Measurements from ENCODE around the gene LRP1. TPM values are rescaled to one million over a fixed set of nuclear protein-coding genes. Genes with fewer than 3 reads are reported as not detected.

LRP1 gene
- total RNA-seq, 1 donor from 2014 or later = 0.95 TPM

DNA sequence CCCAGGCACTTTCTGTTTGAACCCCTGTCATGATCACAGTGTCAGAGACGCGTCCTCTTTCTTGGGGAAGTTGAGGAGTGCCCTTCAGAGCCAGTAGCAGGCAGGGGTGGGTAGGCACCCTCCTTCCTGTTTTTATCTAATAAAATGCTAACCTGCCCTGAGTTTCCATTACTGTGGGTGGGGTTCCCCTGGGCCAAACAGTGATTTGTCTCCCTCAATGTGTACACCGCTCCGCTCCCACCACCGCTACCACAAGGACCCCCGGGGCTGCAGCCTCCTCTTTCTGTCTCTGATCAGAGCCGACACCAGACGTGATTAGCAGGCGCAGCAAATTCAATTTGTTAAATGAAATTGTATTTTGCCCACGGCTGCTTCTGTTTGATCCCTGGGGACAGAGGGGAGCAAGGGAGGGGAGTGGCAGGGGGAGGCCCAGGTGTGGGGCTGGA is 106.3 kb downstream of the LRP1 start:
- peak overlapping the region; percentile 80 for H3K4me3 Mint-ChIP-seq
- peaks cover 93% of the 10 kb centered on the region for H3K4me1 Mint-ChIP-seq
- ChIA-PET POLR2A (interaction anchor here (0.9 to 1.2 kb wide), 2 partner anchors 21 to 123 kb away, joined by 3 to 4 read pairs; partner anchors contain the start of gene STAT6), CTCF (interaction anchor here (2.4 to 20.9 kb wide), 2 partner anchors 8 to 19 kb away, joined by 9 to 390 read pairs; partner anchors contain the start of gene NXPH4)
- TF ChIP-seq, protein P1, sequence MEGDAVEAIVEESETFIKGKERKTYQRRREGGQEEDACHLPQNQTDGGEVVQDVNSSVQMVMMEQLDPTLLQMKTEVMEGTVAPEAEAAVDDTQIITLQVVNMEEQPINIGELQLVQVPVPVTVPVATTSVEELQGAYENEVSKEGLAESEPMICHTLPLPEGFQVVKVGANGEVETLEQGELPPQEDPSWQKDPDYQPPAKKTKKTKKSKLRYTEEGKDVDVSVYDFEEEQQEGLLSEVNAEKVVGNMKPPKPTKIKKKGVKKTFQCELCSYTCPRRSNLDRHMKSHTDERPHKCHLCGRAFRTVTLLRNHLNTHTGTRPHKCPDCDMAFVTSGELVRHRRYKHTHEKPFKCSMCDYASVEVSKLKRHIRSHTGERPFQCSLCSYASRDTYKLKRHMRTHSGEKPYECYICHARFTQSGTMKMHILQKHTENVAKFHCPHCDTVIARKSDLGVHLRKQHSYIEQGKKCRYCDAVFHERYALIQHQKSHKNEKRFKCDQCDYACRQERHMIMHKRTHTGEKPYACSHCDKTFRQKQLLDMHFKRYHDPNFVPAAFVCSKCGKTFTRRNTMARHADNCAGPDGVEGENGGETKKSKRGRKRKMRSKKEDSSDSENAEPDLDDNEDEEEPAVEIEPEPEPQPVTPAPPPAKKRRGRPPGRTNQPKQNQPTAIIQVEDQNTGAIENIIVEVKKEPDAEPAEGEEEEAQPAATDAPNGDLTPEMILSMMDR (IDR thresholded peaks at IDR 0.05) = no peak
- intact Hi-C loops (cut with micrococcal nuclease) = loop anchor here (1.0 kb wide), 1 partner anchor 8 kb away; no protein-coding TSS in a partner anchor
- H3K27me3 Mint-ChIP-seq = peaks cover 8% of the 10 kb centered on the region
- DNase-seq = peak; percentile 60
- H3K27ac Mint-ChIP-seq = peak overlapping the region; percentile 96
- no peaks in the 10 kb centered on the region for H3K9me3 Mint-ChIP-seq
- peaks cover 51% of the 10 kb centered on the region for H3K36me3 Mint-ChIP-seq (ENCODE audit: low read depth)
- peak; percentile 49 for ATAC-seq (ENCODE audit: low read depth)

DNA sequence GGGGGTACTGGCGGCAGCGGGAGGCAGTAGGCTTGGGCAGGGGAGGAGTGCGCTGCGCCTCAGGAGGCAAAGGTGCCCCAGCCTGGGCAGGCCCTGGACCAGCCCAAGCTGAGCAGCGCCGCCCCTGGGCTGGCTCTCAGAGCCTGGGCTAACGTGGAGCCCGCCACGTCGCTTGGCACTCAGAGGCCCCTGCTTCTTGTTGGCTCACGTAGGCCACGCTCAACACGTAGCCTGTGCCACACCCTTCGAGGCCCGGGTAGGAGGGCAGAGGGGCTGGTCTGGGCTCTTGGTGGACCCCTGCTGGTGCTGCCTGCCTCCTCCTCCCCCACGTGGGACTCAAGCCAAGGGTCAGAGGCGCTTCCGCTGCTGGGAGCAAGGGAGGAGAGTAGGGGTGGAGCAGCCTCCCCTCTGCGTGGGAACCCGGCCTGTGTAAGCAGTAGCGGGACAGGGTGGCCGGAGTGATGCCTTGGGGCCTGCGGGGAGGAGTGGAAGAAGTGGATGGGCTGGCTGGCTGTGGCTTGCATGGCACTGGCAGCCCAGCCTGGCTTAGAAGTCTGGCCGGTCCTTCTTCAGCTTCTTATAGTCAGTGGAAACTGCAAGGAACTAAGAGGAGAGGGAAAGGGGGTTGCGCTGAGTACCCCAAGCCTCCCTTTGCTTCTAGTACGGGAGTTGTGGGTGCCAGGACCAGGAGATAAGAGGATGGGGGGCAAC is 106.9 kb downstream of the LRP1 start:
- CTCF ChIA-PET = interaction anchor here (9.0 to 20.9 kb wide), 2 partner anchors 11 to 19 kb away, joined by 113 to 390 read pairs; partner anchors contain the start of gene NXPH4
- no peaks in the 10 kb centered on the region for H3K9me3 Mint-ChIP-seq
- peaks cover 45% of the 10 kb centered on the region for H3K36me3 Mint-ChIP-seq (ENCODE audit: low read depth)
- TF ChIP-seq, protein P1 (IDR thresholded peaks at IDR 0.05) = no peak
- peaks cover 92% of the 10 kb centered on the region for H3K4me1 Mint-ChIP-seq
- H3K27me3 Mint-ChIP-seq = peaks cover 8% of the 10 kb centered on the region
- ATAC-seq (ENCODE audit: low read depth) (peak; percentile 33), DNase-seq (no peak)
- POLR2A ChIA-PET = interaction anchor here (9.0 kb wide), 2 partner anchors 9 to 20 kb away, joined by 175 to 268 read pairs; partner anchors contain the start of genes NXPH4 and SHMT2
- peak overlapping the region; percentile 80 for H3K4me3 Mint-ChIP-seq
- intact Hi-C loops (cut with micrococcal nuclease) = no loop called here
- peak overlapping the region; percentile 96 for H3K27ac Mint-ChIP-seq

DNA sequence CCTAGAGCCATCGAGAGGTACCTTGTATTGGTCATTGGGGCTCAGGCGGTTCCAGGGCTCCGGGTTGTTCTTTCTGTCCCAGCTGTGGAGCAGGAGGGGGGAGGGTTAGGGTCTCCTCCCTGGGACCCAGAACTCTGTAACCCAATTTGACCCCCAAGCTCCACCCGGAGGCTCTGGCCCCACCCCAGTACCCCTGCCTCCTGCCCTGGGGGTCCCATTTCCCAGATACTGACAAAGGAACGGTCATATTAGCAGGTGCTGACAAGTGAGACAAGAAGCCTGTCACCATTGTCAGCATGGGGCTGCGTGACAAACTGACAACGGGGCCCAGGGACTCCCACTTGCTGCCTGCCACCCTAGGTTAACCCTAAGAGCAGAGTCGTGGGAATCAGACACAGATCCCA is 107.4 kb downstream of the LRP1 start:
- ChIA-PET POLR2A (interaction anchor here (9.0 kb wide), 2 partner anchors 9 to 20 kb away, joined by 175 to 268 read pairs; partner anchors contain the start of genes NXPH4 and SHMT2), CTCF (interaction anchor here (9.0 to 20.9 kb wide), 2 partner anchors 11 to 20 kb away, joined by 113 to 390 read pairs; partner anchors contain the start of gene NXPH4)
- TF ChIP-seq, protein P1 (IDR thresholded peaks at IDR 0.05) = no peak
- ATAC-seq (ENCODE audit: low read depth) (no peak), DNase-seq (no peak)
- intact Hi-C loops (cut with micrococcal nuclease) = no loop called here
- Mint-ChIP-seq H3K4me1 (peaks cover 92% of the 10 kb centered on the region), H3K4me3 (no peak overlapping the region), H3K36me3 (ENCODE audit: low read depth) (peaks cover 44% of the 10 kb centered on the region), H3K27me3 (peaks cover 8% of the 10 kb centered on the region), H3K27ac (peak overlapping the region; percentile 96), H3K9me3 (no peaks in the 10 kb centered on the region)

DNA sequence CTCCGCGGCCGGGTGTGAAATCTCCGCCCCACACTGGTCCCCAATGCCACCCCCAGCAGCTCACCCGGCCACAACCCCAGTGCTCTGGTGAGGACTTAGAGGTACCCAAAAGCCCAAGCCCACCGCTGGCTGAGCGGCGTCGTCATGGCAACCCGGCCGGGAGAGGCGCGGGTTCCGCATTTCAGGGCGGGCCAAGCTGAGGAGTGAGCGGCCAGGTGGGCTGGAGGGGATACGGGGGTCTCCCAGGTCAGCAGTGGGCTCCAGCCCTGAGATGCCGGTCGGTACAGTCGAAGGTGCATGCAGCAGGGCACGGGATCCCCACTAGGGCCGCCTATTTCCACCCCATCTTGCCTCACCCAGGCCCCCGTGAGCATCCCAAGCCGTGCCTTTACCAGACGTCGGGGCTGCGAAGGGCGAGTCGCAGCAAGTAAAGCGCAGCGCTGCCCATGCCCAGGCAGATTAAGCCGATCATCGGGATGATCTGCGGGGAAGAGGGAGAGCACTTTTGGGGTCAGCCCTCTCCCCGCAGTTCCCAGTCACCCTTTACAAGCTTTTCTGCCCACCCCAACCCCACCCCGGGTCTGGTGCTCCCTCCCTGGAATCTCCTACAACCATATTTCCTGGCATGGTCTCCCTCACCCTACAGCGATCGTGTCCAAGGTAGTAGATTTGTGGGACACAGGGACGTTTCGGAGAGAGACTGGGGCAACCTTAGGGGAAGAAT is 108.1 kb downstream of the LRP1 start:
- POLR2A ChIA-PET = interaction anchor here (9.0 kb wide), 2 partner anchors 10 to 21 kb away, joined by 175 to 268 read pairs; partner anchors contain the start of genes NXPH4 and SHMT2
- TF ChIP-seq, protein P1 (IDR thresholded peaks at IDR 0.05) = no peak
- peak overlapping the region; percentile 96 for H3K27ac Mint-ChIP-seq
- H3K4me1 Mint-ChIP-seq = peaks cover 92% of the 10 kb centered on the region
- CTCF ChIA-PET = interaction anchor here (9.0 to 20.9 kb wide), 2 partner anchors 12 to 20 kb away, joined by 113 to 390 read pairs; partner anchors contain the start of gene NXPH4
- H3K4me3 Mint-ChIP-seq = peak overlapping the region; percentile 35
- no peaks in the 10 kb centered on the region for H3K9me3 Mint-ChIP-seq
- intact Hi-C loops (cut with micrococcal nuclease) = no loop called here
- peaks cover 8% of the 10 kb centered on the region for H3K27me3 Mint-ChIP-seq
- ATAC-seq (ENCODE audit: low read depth) (no peak), DNase-seq (no peak)
- H3K36me3 Mint-ChIP-seq (ENCODE audit: low read depth) = peaks cover 39% of the 10 kb centered on the region
